ENCODE measurements around the gene TOPAZ1. TPM values are rescaled to one million over a fixed set of nuclear protein-coding genes. Genes with fewer than 3 reads are reported as not detected.

Gene TOPAZ1
- total RNA-seq, 1 donor from 2014 or later: not detected

DNA sequence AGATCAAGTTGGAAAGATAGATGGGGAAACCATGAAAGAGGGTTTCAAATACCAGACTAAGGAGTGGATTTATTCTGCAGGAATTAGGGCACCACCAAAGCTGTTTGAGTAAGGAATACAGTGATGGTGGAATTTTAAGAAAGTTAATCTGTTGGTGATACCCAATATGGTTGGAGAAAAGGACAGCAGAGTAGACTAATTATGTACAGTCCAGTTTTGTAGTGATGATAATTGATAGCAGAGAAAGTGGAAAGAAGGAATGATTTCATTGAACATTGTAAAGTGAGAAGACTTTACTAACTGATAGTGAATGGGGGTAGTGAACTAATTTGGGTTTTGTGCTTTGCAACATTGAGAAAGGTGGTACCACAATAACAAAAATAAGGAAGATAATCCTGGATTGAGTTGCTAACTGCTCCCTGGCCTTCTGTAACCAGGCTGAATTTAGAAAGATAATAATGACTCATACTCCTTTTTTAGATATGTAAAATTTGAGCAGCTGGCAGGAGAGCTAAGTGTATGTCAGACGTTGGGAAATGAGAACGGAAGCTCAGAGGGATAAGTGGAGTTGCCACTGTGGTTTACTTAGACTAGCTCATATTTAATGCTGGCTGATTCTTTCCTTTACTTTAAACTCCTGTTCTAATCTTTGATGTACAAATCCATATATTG lies 113.8 kb downstream of the TOPAZ1 start:
- DNase-seq (no peak), ATAC-seq (ENCODE audit: poor library complexity) (peak; percentile 93)
- intact Hi-C loops (cut with DNase I): no loop called here

DNA sequence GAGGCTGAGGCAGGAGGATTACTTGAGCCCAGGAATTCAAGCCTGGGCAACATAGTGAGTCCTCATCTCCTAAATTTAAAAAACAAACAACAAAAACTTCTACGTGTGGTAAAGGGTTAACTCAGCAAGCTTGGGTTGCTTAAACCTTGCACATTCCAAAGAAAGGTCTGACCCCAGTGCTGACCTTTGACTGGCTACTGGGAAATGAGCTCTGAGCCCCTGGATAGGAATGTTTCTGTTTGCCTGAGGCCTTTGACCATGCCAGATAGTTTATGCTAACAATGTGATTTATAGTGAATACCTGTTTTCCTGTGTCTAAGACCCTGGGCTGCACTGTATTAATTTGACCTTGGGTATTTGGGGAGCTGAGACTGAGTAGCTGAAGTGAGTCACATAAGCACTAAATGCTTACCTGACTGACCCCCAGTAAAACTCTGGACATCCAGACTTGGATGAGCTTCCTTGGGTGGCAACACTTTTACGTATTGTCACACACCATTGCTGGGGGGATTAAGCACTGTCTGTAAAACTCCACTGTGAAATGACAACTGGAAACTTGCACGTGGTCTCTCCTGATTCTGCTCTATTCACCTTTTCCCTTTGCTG lies 117.6 kb downstream of the TOPAZ1 start:
- DNase-seq (no peak), ATAC-seq (ENCODE audit: poor library complexity) (no peak)
- intact Hi-C loops (cut with DNase I): no loop called here

DNA sequence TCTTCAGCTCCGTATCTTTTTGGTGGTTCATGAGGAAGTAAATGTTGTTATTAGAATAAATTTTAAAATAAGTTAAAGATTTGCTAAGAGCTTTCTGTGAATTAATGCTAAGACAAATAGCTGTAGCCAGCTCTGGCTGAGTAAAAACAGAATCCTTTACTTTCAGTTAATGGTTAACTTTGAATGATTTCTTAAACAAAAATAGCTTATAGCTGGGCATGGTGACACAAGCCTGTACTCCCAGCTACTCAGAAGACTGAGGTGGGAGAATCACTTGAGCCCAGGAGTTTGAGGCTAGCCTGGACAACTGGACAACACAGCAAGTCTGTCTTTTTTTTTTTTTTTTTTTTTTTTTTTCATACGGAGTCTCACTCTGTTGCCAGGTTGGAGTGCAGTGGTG lies 121.9 kb downstream of the TOPAZ1 start:
- intact Hi-C loops (cut with DNase I): no loop called here
- ATAC-seq (ENCODE audit: poor library complexity) (no peak), DNase-seq (no peak)

DNA sequence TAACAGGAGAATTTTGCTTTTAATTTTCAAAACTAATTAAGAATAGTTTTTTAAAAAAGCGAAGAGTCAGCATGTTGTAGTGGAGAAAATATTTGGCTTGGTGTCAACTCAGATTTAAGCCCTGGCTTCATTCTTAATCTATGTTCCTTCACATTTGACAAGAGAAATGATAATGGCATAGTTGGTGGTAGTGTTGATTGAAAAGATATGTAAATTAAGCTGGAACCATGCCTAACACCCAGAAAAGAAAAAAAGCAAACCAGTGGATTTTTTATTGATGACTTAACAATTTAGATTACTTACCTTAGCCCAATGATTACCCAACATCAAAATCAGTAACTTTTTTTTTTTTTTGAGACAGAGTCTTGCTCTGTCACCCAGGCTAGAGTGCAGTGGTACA lies 124.3 kb downstream of the TOPAZ1 start:
- intact Hi-C loops (cut with DNase I): no loop called here
- DNase-seq: no peak
- ATAC-seq (ENCODE audit: poor library complexity): no peak

DNA sequence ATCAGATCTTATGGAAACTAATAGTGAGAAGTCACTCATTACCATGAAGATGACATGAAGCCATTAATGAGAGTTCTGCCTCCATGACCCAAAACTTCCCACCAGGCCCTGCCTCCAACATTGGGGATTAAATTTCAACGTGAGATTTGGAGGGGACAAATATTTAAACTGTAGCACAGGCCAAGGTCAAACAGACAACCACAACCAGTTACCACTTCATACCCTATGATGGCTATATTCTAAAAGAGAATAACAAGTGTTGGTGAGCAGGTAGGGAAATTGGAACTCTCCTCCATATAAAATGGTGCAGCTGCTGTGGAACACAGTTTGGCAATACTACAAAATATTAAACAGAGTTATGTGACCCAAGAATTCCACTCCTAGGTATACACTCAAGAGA lies 133.8 kb downstream of the TOPAZ1 start:
- intact Hi-C loops (cut with DNase I): no loop called here
- DNase-seq (no peak), ATAC-seq (ENCODE audit: poor library complexity) (no peak)

Other genes starting within 250 kb of the TOPAZ1 start
- 30.2 TPM for gene TCAIM, start 96.9 kb downstream of the TOPAZ1 start, total RNA-seq
- 12.8 TPM for gene ZNF445, start 235.8 kb downstream of the TOPAZ1 start, total RNA-seq

Data from Right ventricle myocardium superior (tissue), 1 donor.